OCI-LY3 (cell line): ENCODE results near the gene FILIP1L.

Experiments used
- EZH2phosphoT487 ChIP-seq: fragments of 200-600 bp; shearing (Covaris generic); IDR thresholded peaks from 2 replicates; pipeline ENCODE4 v1.6.1; 2018; ENCODE audit warnings: antibody characterized with exemption, mixed run types, low read depth
- TF ChIP-seq, protein P1 (sequence below): fragments of 200-600, 300-600 bp; sonication (generic); IDR thresholded peaks from 2 replicates; pipeline ENCODE4 v1.5.1; 2014; ENCODE audit warnings: antibody characterized with exemption, low read length, low read depth

DNA sequence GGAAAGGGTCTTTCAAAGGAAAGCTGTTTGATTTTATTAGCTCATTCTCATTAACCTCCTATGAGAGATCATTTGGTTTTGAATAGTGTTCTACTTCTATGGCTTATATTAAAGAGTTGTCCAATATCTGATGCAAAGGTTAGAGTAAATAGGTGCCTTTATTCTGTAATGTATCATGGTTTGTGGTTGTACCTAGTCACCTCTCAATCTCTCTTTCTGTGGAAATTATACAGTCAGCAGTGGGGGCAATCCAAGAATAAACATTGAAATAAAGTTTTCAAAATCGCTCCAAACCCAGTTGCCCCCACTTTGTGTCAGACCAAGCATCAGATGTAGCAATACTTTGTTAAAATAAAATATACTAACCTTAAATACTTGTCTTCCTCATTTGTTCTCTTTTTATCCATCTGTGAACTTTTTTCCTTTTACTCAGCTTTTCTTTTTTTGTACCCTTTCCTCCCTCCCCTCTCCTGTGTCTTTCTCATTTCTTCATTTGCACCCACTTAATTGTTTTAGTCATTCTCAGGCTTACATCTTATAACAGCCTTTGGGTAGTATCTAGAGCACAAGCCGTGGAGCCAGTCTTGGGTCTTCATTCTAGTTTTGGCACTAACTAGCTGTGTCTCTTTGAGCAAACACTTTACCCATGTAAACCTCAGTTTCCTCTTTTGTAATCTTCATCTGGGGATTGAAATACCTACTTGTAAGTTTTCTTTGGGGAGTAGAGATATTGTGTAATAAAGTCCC lies 279.9 kb downstream of the FILIP1L start:
- TF ChIP-seq, protein P1, sequence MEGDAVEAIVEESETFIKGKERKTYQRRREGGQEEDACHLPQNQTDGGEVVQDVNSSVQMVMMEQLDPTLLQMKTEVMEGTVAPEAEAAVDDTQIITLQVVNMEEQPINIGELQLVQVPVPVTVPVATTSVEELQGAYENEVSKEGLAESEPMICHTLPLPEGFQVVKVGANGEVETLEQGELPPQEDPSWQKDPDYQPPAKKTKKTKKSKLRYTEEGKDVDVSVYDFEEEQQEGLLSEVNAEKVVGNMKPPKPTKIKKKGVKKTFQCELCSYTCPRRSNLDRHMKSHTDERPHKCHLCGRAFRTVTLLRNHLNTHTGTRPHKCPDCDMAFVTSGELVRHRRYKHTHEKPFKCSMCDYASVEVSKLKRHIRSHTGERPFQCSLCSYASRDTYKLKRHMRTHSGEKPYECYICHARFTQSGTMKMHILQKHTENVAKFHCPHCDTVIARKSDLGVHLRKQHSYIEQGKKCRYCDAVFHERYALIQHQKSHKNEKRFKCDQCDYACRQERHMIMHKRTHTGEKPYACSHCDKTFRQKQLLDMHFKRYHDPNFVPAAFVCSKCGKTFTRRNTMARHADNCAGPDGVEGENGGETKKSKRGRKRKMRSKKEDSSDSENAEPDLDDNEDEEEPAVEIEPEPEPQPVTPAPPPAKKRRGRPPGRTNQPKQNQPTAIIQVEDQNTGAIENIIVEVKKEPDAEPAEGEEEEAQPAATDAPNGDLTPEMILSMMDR: no peak
- TF ChIP-seq EZH2phosphoT487: no peak
